PC-3 (cell line): Measurements from ENCODE around the gene SHANK3.

Experiments used
- CTCF ChIP-seq: fragments of 300-600 bp; sonication (generic); conservative IDR thresholded peaks from 2 replicates; pipeline ENCODE4 v1.5.1; 2017; ENCODE audit warnings: antibody characterized with exemption, low read depth, mild to moderate bottlenecking, low read length
- EZH2 ChIP-seq: fragments of 300-600 bp; sonication (generic); IDR thresholded peaks from one replicate; pipeline ENCODE4 v1.6.1; 2017; ENCODE audit warnings: antibody characterized with exemption, mild to moderate bottlenecking, low read length; ENCODE audit not compliant: unreplicated experiment

DNA sequence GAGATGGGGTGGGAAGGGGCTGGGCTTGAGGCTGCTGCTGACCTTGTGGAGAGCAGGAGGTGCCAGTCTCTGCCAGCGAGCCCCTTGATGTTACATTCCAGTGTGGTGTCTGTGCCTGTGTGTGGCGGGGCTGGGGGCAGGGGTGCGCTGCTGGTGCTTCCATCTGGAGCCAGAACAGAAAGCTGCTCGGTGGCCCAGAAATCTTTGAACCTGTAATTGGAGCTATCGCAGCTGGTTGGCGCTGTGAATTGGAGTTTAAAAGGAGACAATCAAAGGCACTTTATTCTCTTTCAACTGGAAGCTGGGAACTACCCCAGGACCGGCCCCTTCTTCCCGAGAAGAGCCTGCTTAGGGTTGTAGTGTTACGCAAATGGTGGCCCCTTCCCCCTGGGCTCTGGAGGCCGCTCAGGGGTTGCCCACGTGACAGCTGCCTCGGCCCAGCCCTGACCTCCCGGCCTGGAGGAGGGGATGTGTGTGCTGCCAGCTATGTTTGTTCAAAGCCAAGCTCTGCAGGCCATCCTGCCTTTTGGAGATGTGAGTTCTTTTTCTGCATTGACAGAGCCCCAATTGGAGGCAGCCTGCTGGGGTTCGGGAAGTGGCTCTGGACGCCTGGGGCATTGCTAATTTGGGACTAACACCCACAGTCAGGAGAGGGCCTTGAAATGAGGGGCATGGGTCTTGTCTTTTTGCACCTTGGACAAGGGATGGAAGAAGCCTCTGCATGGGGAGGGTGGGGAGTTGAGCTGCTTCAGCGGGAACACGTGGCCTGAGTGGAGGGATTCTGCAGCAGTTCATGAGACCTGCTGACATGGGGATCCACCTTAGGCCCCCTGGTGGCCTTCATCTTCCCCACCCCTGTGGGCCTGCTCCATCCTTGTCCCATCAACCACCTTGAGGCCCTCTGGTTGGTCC, 30.7 kb upstream of the SHANK3 start:
- no peak for TF ChIP-seq CTCF
- no peak for TF ChIP-seq EZH2
